ENCODE measurements around the gene WIPI1. TPM values are rescaled to one million over a fixed set of nuclear protein-coding genes. Genes with fewer than 3 reads are reported as not detected.

WIPI1 gene
- total RNA-seq, 6 experiments from 2014 or later = 62.6 to 90.9 (median 84.9) TPM

DNA sequence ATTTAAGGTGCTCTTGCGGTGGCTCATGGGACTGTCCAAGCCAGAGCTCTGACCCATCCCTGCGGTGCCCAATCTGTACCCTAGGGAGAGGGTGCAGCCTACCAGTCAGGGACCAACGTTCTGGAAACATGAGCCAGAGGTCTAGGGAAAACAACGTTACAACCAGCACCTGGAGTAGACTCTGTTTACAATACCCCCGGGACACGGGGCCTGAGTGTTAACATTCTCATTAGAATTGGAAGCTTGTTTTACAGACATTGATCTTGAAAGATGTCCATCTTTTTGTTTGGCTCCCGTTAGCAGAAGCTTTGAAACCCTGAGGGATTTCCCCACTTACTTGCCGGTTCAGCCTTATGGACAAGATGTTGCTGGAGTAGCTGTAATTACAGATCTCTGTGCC is 6.9 kb downstream of the WIPI1 start:
- no peak overlapping the region for H3K27ac Mint-ChIP-seq
- no peak overlapping the region for H3K4me3 Mint-ChIP-seq
- TF ChIP-seq, protein P1, sequence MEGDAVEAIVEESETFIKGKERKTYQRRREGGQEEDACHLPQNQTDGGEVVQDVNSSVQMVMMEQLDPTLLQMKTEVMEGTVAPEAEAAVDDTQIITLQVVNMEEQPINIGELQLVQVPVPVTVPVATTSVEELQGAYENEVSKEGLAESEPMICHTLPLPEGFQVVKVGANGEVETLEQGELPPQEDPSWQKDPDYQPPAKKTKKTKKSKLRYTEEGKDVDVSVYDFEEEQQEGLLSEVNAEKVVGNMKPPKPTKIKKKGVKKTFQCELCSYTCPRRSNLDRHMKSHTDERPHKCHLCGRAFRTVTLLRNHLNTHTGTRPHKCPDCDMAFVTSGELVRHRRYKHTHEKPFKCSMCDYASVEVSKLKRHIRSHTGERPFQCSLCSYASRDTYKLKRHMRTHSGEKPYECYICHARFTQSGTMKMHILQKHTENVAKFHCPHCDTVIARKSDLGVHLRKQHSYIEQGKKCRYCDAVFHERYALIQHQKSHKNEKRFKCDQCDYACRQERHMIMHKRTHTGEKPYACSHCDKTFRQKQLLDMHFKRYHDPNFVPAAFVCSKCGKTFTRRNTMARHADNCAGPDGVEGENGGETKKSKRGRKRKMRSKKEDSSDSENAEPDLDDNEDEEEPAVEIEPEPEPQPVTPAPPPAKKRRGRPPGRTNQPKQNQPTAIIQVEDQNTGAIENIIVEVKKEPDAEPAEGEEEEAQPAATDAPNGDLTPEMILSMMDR (IDR thresholded peaks at IDR 0.05) = no peak
- H3K9me3 Mint-ChIP-seq = no peaks in the 10 kb centered on the region
- peaks cover 7% of the 10 kb centered on the region; the same call in 1 of the 2 replicates for H3K4me1 Mint-ChIP-seq (ENCODE audit: low read depth)
- DNase-seq = no peak
- H3K27me3 Mint-ChIP-seq (ENCODE audit: insufficient read depth) = peaks cover 2% of the 10 kb centered on the region; the same call in 1 of the 2 replicates
- peaks cover 15% of the 10 kb centered on the region; the same call in 1 of the 2 replicates for H3K36me3 Mint-ChIP-seq (ENCODE audit: low read depth)

DNA sequence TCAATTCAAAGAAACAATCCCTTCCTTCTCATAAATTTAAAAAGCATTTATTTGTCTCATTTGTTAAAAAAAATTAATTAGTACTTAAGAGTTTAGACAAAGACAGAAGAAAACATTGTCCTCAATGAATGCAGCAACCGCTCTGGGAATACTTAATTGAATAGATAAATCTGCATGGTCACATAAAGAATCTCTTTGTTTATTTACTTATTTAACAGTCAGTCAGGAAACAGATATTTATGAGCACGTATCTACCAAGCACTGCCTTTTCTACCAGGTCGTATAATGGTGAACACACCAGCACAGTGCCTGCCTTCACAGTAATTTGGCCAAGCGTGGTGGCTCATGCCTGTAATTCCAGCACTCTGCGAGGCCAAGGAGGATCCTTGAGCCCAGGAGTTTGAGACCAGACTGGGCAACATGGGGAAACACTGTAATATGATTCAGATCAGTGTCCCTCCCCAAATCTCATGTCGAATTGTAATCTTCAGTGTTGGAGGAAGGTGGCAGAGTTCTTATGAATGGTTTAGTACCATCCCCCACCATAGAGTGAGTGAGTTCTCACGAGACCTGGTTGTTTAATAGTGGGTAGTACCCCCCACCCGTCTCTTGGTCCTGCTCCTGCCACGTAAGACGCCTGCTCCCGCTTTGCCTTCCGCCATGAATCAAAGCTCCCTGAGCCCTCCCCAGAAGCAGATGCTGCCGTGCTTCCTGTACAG is 8.1 kb downstream of the WIPI1 start:
- H3K27ac Mint-ChIP-seq = no peak overlapping the region
- TF ChIP-seq, protein P1 (IDR thresholded peaks at IDR 0.05) = no peak
- peaks cover 5% of the 10 kb centered on the region; the same call in 1 of the 2 replicates for H3K4me1 Mint-ChIP-seq (ENCODE audit: low read depth)
- peaks cover 4% of the 10 kb centered on the region for H3K27me3 Mint-ChIP-seq (ENCODE audit: insufficient read depth)
- H3K9me3 Mint-ChIP-seq = no peaks in the 10 kb centered on the region
- peaks cover 21% of the 10 kb centered on the region for H3K36me3 Mint-ChIP-seq (ENCODE audit: low read depth)
- DNase-seq = no peak
- no peak overlapping the region for H3K4me3 Mint-ChIP-seq

DNA sequence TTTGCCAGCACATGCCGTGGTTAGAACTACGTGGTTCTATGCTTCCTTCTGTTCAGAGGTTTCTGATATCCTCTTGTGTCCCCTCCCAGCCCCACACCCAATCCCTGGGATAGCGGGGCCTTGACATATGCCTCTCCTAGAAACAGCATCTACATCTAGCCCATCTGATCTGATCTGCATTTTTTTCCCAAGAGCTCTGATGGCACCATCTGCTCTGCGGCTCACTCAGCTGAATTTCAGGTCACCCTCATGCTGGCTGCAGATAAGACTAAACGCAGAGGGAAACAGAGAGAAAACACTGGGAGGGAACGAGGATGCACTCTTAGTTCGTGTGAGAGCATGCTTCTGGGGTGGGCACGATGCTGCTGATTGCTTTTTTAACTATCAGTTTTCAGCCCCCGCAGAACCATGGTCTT is 10.7 kb downstream of the WIPI1 start:
- Mint-ChIP-seq H3K4me3 (no peak overlapping the region), H3K27ac (no peak overlapping the region; the same call in 1 of the 2 replicates), H3K4me1 (ENCODE audit: low read depth) (peaks cover 8% of the 10 kb centered on the region; the same call in 1 of the 2 replicates), H3K27me3 (ENCODE audit: insufficient read depth) (peaks cover 4% of the 10 kb centered on the region), H3K36me3 (ENCODE audit: low read depth) (peaks cover 25% of the 10 kb centered on the region), H3K9me3 (no peaks in the 10 kb centered on the region)
- DNase-seq = no peak
- TF ChIP-seq, protein P1 (IDR thresholded peaks at IDR 0.05) = no peak

DNA sequence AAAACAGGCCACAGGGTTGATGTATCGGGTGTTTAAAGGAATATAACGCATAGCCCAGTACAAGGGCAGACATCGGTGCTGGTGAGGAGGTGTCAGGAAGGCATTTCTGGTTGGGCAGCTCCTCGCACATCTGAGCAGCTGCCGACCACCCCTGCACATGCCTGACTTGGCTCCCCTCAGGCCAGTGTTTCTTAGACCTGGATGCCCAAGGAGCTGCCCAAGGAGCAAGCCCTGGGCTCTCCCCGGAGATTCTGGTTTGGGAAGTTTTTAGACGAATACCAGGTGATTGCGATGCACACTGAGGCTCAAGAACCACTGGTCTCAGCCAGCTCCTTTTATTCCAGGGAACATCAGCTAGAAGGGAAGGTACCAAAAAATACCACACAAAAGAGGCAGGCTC is 11.6 kb downstream of the WIPI1 start:
- TF ChIP-seq, protein P1 (IDR thresholded peaks at IDR 0.05) = no peak
- Mint-ChIP-seq H3K27ac (no peak overlapping the region), H3K4me3 (no peak overlapping the region), H3K36me3 (ENCODE audit: low read depth) (peaks cover 33% of the 10 kb centered on the region), H3K4me1 (ENCODE audit: low read depth) (peaks cover 8% of the 10 kb centered on the region; the same call in 1 of the 2 replicates), H3K27me3 (ENCODE audit: insufficient read depth) (peaks cover 4% of the 10 kb centered on the region), H3K9me3 (no peaks in the 10 kb centered on the region)
- DNase-seq = no peak

DNA sequence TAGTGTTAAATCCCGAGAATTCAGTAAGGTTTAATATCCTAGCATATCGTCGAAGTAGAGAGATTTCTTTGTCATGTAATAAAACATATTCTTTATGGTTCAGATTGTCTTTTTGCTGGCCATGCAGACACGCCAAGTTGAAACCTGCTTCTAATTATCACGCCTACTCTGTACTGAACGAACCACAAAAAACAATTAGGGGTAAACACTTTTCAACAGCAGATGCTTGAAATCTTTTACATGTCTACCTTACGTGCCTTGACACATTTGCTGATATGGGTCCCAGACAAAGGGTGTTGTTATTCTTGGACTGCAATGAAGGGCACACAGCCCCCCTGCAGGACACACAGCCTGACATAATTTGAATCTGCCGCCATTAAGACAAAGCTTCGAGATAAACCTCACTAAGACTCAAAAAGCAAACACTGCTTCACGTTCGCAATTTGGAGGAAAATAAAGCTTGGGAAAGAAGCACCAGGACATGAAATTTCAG is 13.3 kb downstream of the WIPI1 start:
- H3K27ac Mint-ChIP-seq = no peak overlapping the region
- no peak overlapping the region for H3K4me3 Mint-ChIP-seq
- H3K27me3 Mint-ChIP-seq (ENCODE audit: insufficient read depth) = peaks cover 4% of the 10 kb centered on the region

More for the DNA sequence above, 13.3 kb downstream of the WIPI1 start:
- DNase-seq = no peak
- TF ChIP-seq, protein P1 (IDR thresholded peaks at IDR 0.05) = no peak
- Mint-ChIP-seq H3K9me3 (no peaks in the 10 kb centered on the region), H3K36me3 (ENCODE audit: low read depth) (peaks cover 24% of the 10 kb centered on the region), H3K4me1 (ENCODE audit: low read depth) (peaks cover 8% of the 10 kb centered on the region; the same call in 1 of the 2 replicates)

Data from HFFc6 (cell line).